ENCODE measurements around the gene C19orf38. TPM values are rescaled to one million over a fixed set of nuclear protein-coding genes. Genes with fewer than 3 reads are reported as not detected.

Gene C19orf38
- total RNA-seq, 1 experiment from 2014 or later, result 0.30 TPM

GRCh38 chr19:10898633-10899032 is 50.4 kb downstream of the C19orf38 start:
- ChIA-PET CTCF (interaction anchor here (0.6 to 1.1 kb wide), 3 partner anchors 13 to 148 kb away, joined by 3 to 4 read pairs (median 3); no protein-coding TSS in a partner anchor), POLR2A (interaction anchor here (0.6 to 2.3 kb wide), 5 partner anchors 10 to 29 kb away, joined by 3 to 10 read pairs (median 7); partner anchors contain the start of gene YIPF2)
- DNase-seq (ENCODE audit: unreplicated experiment), result no peak
- Mint-ChIP-seq H3K9me3 (ENCODE audit: unreplicated experiment) (no peaks in the 10 kb centered on the region), H3K4me1 (ENCODE audit: insufficient read depth, unreplicated experiment) (peaks cover 13% of the 10 kb centered on the region), H3K36me3 (ENCODE audit: insufficient read depth, unreplicated experiment) (peaks cover 7% of the 10 kb centered on the region), H3K27me3 (ENCODE audit: insufficient read depth, unreplicated experiment) (no peaks in the 10 kb centered on the region), H3K4me3 (ENCODE audit: unreplicated experiment) (no peak overlapping the region), H3K27ac (ENCODE audit: low read depth, unreplicated experiment) (peak overlapping the region; percentile 95)
- no TSS peak for BruUV-seq (replicated peaks)
- intact Hi-C loops (cut with micrococcal nuclease), result loop anchor here (1.0 kb wide), 1 partner anchor 27 kb away; the partner anchor contains the start of gene CARM1
- TF ChIP-seq, protein P1, sequence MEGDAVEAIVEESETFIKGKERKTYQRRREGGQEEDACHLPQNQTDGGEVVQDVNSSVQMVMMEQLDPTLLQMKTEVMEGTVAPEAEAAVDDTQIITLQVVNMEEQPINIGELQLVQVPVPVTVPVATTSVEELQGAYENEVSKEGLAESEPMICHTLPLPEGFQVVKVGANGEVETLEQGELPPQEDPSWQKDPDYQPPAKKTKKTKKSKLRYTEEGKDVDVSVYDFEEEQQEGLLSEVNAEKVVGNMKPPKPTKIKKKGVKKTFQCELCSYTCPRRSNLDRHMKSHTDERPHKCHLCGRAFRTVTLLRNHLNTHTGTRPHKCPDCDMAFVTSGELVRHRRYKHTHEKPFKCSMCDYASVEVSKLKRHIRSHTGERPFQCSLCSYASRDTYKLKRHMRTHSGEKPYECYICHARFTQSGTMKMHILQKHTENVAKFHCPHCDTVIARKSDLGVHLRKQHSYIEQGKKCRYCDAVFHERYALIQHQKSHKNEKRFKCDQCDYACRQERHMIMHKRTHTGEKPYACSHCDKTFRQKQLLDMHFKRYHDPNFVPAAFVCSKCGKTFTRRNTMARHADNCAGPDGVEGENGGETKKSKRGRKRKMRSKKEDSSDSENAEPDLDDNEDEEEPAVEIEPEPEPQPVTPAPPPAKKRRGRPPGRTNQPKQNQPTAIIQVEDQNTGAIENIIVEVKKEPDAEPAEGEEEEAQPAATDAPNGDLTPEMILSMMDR (IDR thresholded peaks at IDR 0.05; ENCODE audit: unreplicated experiment), result no peak

- TF ChIP-seq, protein P1 (IDR thresholded peaks at IDR 0.05; ENCODE audit: unreplicated experiment), result no peak
- no peaks in the 10 kb centered on the region for H3K9me3 Mint-ChIP-seq (ENCODE audit: unreplicated experiment)
- peaks cover 7% of the 10 kb centered on the region for H3K36me3 Mint-ChIP-seq (ENCODE audit: insufficient read depth, unreplicated experiment)
- peak; percentile 85 for DNase-seq (ENCODE audit: unreplicated experiment)
- no TSS peak for BruUV-seq (replicated peaks)
- ChIA-PET POLR2A (interaction anchor here (0.6 to 2.3 kb wide), 6 partner anchors 11 to 29 kb away, joined by 3 to 10 read pairs (median 6); partner anchors contain the start of gene YIPF2), CTCF (interaction anchor here (0.6 to 2.3 kb wide), 7 partner anchors 10 to 149 kb away, joined by 3 to 6 read pairs (median 3); partner anchors contain the start of gene CARM1)
- H3K4me3 Mint-ChIP-seq (ENCODE audit: unreplicated experiment), result peak overlapping the region; percentile 62
- peaks cover 13% of the 10 kb centered on the region for H3K4me1 Mint-ChIP-seq (ENCODE audit: insufficient read depth, unreplicated experiment)
- intact Hi-C loops (cut with micrococcal nuclease), result loop anchor here (1.0 kb wide), 1 partner anchor 28 kb away; the partner anchor contains the start of gene CARM1
- H3K27ac Mint-ChIP-seq (ENCODE audit: low read depth, unreplicated experiment), result peak overlapping the region; percentile 95
- no peaks in the 10 kb centered on the region for H3K27me3 Mint-ChIP-seq (ENCODE audit: insufficient read depth, unreplicated experiment)
Measured at GRCh38 chr19:10899151-10899653, 51.0 kb downstream of the C19orf38 start.

DNA sequence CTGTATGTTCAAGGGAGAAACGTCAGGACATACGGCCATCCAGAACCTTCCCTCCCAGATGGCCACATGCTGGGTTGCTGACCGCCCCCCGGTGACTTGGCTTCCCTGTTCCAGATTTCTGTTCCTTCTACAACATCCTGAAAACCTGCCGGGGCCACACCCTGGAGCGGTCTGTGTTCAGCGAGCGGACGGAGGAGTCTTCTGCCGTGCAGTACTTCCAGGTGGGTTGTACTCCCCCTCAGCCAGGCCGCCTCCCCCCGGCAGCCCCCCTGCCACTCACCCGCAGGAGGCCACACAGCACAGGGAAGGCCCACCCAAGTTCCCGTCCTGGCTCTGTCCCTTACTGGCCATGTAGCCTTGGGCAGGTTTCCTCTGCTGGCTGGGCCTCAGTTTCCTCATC is 59.7 kb downstream of the C19orf38 start:
- Mint-ChIP-seq H3K36me3 (ENCODE audit: insufficient read depth, unreplicated experiment) (peaks cover 54% of the 10 kb centered on the region), H3K4me3 (ENCODE audit: unreplicated experiment) (no peak overlapping the region), H3K27ac (ENCODE audit: low read depth, unreplicated experiment) (no peak overlapping the region), H3K4me1 (ENCODE audit: insufficient read depth, unreplicated experiment) (no peaks in the 10 kb centered on the region), H3K27me3 (ENCODE audit: insufficient read depth, unreplicated experiment) (no peaks in the 10 kb centered on the region), H3K9me3 (ENCODE audit: unreplicated experiment) (no peaks in the 10 kb centered on the region)
- BruUV-seq (replicated peaks), result no TSS peak
- DNase-seq (ENCODE audit: unreplicated experiment), result no peak
- ChIA-PET CTCF (interaction anchor here (0.6 kb wide), 1 partner anchor 880 kb away, joined by 3 read pairs; no protein-coding TSS in a partner anchor), POLR2A (no interaction called here)
- intact Hi-C loops (cut with micrococcal nuclease), result no loop called here
- TF ChIP-seq, protein P1 (IDR thresholded peaks at IDR 0.05; ENCODE audit: unreplicated experiment), result no peak

- BruUV-seq (replicated peaks), result no TSS peak
- CTCF ChIA-PET, result no interaction called here
- TF ChIP-seq, protein P1 (IDR thresholded peaks at IDR 0.05; ENCODE audit: unreplicated experiment), result no peak
- Mint-ChIP-seq H3K36me3 (ENCODE audit: insufficient read depth, unreplicated experiment) (peaks cover 57% of the 10 kb centered on the region), H3K4me3 (ENCODE audit: unreplicated experiment) (no peak overlapping the region), H3K27me3 (ENCODE audit: insufficient read depth, unreplicated experiment) (no peaks in the 10 kb centered on the region), H3K27ac (ENCODE audit: low read depth, unreplicated experiment) (no peak overlapping the region), H3K9me3 (ENCODE audit: unreplicated experiment) (no peaks in the 10 kb centered on the region), H3K4me1 (ENCODE audit: insufficient read depth, unreplicated experiment) (no peaks in the 10 kb centered on the region)
- intact Hi-C loops (cut with micrococcal nuclease), result no loop called here
- no peak for DNase-seq (ENCODE audit: unreplicated experiment)
- POLR2A ChIA-PET, result no interaction called here
Measured at GRCh38 chr19:10908380-10908960, 60.3 kb downstream of the C19orf38 start.
